Activated CD8-positive, alpha-beta memory T cell treated with anti-CD3 and anti-CD28 coated beads, Interleukin-2, amount 10 ng/mL, durations not matched to agents 7 days and 5 days (primary cell): Measurements from ENCODE around the gene KIF22. TPM values are rescaled to one million over a fixed set of nuclear protein-coding genes. Genes with fewer than 3 reads are reported as not detected.
A peak's percentile ranks its signal among the peaks of the same experiment; 100 is the strongest.

Experiments
- ATAC-seq: fragments of 150-1000 bp; cut with Tn5 transposase; one replicate; pipeline ENCODE4 v1.10.0; 2021; ENCODE audit warnings: moderate library complexity
- CTCF ChIA-PET: fragments of 350-600 bp; sonication (Branson Sonifier 250); formaldehyde crosslinking; loops from one replicate; lab custom pipeline; 2021; ENCODE audit warnings: antibody characterized with exemption; lab: Charles Lee
- DNase-seq: peaks from one replicate; pipeline ENCODE4 v3.0.0-alpha.2; 2020
- H3K27ac Mint-ChIP-seq: one replicate; pipeline ENCODE4 v1.8.0; 2021; ENCODE audit warnings: mild to moderate bottlenecking, mixed read lengths
- H3K27me3 Mint-ChIP-seq: one replicate; pipeline ENCODE4 v1.8.0; 2021; ENCODE audit warnings: mixed read lengths
- H3K36me3 Mint-ChIP-seq: one replicate; pipeline ENCODE4 v1.8.0; 2021; ENCODE audit warnings: mild to moderate bottlenecking, mixed read lengths
- H3K4me1 Mint-ChIP-seq: one replicate; pipeline ENCODE4 v1.8.0; 2021; ENCODE audit warnings: mixed read lengths
- H3K4me3 Mint-ChIP-seq: one replicate; pipeline ENCODE4 v1.8.0; 2021; ENCODE audit warnings: mild to moderate bottlenecking, moderate library complexity, mixed read lengths
- H3K9me3 Mint-ChIP-seq: one replicate; pipeline ENCODE4 v1.8.0; 2022; ENCODE audit warnings: low read depth, mixed read lengths
- total RNA-seq, 2 experiments: library from RNA; stranded (reverse); gene quantifications; one replicate each; pipeline ENCODE4 v1.2.3, GENCODE V29; 2021

The KIF22 gene
- total RNA-seq, 2 experiments from 2014 or later: 205 to 266 TPM

DNA sequence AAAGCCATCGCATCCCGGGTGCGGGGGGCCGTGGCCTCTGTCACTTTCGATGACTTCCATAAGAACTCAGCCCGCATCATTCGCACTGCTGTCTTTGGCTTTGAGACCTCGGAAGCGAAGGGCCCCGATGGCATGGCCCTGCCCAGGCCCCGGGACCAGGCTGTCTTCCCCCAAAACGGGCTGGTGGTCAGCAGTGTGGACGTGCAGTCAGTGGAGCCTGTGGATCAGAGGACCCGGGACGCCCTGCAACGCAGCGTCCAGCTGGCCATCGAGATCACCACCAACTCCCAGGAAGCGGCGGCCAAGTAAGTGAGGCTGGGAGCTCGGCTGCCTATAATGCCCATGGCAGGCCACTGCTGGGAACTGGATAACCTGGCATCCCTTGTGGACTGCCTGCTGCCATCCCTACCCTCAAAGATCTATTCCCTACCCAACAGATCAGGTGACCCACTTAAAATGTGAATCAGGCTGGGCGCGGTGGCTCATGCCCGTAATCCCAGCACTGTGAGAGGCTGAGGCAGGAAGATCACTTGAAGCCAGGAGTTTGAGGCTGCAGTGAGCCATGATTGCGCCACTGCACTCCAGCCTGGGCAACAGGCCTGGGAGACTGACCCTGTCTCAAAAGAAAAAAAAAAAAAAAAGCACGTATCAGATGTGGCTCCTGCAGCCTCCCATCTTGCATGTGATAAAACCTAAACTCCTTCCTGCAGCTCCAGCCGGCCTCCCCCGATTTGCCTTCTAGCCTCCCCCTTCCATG, 54.2 kb downstream of the KIF22 start:
- no peak for DNase-seq
- no peak overlapping the region for H3K4me3 Mint-ChIP-seq
- CTCF ChIA-PET: interaction anchor here (0.8 to 1.7 kb wide), 3 partner anchors 10 to 187 kb away, joined by 3 read pairs; no protein-coding TSS in a partner anchor
- H3K4me1 Mint-ChIP-seq: no peaks in the 10 kb centered on the region
- no peaks in the 10 kb centered on the region for H3K9me3 Mint-ChIP-seq
- no peaks in the 10 kb centered on the region for H3K27me3 Mint-ChIP-seq
- no peak for ATAC-seq
- peaks cover 22% of the 10 kb centered on the region for H3K36me3 Mint-ChIP-seq
- H3K27ac Mint-ChIP-seq: no peak overlapping the region

- Mint-ChIP-seq H3K27me3 (no peaks in the 10 kb centered on the region), H3K36me3 (peaks cover 19% of the 10 kb centered on the region), H3K9me3 (no peaks in the 10 kb centered on the region), H3K4me1 (no peaks in the 10 kb centered on the region), H3K27ac (peak overlapping the region; percentile 22), H3K4me3 (no peak overlapping the region)
- DNase-seq: no peak
- no peak for ATAC-seq
- CTCF ChIA-PET: interaction anchor here (0.8 to 8.1 kb wide), 4 partner anchors 18 to 145 kb away, joined by 3 to 192 read pairs (median 56); partner anchors contain the start of genes CDIPT, MVP and PAGR1
Measured at GRCh38 chr16:29845656-29846055, 55.1 kb downstream of the KIF22 start.

DNA sequence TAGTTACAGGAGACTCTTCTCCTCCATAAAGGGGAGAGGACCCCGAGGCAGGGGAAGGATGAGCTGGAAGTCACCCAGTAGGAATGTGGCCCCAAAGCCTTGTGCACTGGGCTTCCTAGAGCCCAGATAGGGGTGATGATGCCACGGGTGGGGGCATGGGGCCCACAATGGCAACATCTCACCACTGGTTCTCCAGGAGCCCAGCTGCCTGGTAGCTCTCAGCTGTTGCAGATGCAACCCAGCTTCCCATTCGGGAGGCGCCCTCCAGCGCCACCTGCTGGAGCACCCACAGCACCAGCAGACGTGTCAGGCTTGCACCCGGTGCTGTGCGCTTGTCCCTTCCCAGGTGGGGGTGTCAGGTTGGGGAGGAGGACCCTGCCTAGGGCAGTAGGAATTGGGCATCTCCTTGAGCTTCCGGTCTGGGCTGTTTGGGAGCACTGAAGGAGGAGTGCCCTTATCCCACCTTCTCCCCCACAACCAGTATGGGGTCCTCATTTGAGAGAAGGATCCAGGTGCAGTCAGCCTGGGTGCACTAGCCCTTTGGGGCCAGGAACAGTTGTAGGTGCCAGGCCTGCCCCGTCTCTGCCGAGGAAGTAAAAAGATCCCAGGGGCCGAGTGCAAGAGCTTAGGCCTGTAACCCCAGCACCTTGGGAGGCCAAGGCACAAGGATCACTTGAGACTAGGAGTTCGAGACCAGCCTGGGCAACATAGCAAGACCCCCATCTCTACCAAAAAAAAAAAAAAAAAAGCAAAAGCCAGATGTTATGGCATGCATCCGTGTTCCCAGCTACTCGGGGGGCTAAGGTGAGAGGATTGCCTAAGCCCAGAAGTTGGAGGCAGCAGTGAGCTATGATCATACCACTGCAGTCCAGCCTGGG, 58.1 kb downstream of the KIF22 start:
- H3K27me3 Mint-ChIP-seq: no peaks in the 10 kb centered on the region
- H3K36me3 Mint-ChIP-seq: peaks cover 12% of the 10 kb centered on the region
- no peak overlapping the region for H3K27ac Mint-ChIP-seq
- no peak overlapping the region for H3K4me3 Mint-ChIP-seq
- H3K4me1 Mint-ChIP-seq: no peaks in the 10 kb centered on the region
- peak; percentile 87 for DNase-seq
- no peaks in the 10 kb centered on the region for H3K9me3 Mint-ChIP-seq
- CTCF ChIA-PET: interaction anchor here (0.6 to 8.1 kb wide), 58 partner anchors 8 to 203 kb away, joined by 3 to 192 read pairs (median 4); partner anchors contain the start of genes ASPHD1, C16orf54, C16orf92 and CDIPT
- ATAC-seq: peak; percentile 93

GRCh38 chr16:29849505-29849904, 59.0 kb downstream of the KIF22 start:
- Mint-ChIP-seq H3K36me3 (peaks cover 10% of the 10 kb centered on the region), H3K4me3 (no peak overlapping the region), H3K27me3 (no peaks in the 10 kb centered on the region), H3K9me3 (no peaks in the 10 kb centered on the region), H3K27ac (no peak overlapping the region), H3K4me1 (no peaks in the 10 kb centered on the region)
- DNase-seq: no peak
- no peak for ATAC-seq
- CTCF ChIA-PET: interaction anchor here (0.7 to 8.1 kb wide), 23 partner anchors 9 to 186 kb away, joined by 3 to 192 read pairs (median 6); partner anchors contain the start of genes ASPHD1, CDIPT, KCTD13 and MVP

DNA sequence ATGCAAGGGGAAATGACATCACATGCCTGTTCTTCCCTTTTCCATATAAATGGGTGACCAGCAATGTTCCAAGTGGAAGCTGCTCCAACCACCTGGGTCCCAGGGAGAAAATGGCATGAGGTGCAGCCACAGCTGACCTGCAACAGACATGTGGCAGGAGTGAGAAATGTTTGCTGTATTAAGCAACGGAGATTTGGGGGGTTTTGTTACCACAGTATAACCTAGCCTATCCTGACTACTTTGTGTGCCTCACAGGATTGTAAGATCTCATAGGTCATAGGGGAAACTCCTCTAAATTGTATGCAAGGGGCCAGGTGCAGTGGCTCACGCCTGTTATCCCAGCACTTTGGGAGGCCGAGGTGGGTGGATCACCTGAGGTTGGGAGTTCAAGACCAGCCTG, 60.4 kb downstream of the KIF22 start:
- no peak for ATAC-seq
- Mint-ChIP-seq H3K4me1 (no peaks in the 10 kb centered on the region), H3K4me3 (no peak overlapping the region), H3K27me3 (no peaks in the 10 kb centered on the region), H3K9me3 (no peaks in the 10 kb centered on the region), H3K36me3 (peaks cover 6% of the 10 kb centered on the region), H3K27ac (no peak overlapping the region)
- CTCF ChIA-PET: interaction anchor here (0.6 to 8.1 kb wide), 4 partner anchors 10 to 183 kb away, joined by 3 to 192 read pairs (median 56); partner anchors contain the start of genes MVP and PAGR1
- no peak for DNase-seq

DNA sequence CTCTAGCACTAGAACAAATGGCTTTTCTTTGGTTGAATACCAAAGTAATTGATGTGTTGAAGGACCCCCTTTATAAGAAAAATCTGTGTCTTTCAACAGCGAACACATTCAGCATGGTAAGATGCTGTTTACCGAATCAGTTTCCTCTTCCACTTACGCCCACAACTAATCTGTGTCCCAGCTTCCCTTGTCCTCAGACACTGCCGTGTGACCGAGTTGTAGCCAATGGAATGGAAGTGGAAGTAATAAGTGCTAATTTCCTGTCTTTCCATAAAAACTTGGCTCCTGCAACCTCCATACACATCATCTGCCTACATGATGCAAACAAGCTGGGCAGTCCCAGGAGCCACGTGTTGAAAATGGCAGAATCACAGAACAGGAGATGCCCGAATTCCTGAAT, 62.1 kb downstream of the KIF22 start:
- no peak overlapping the region for H3K4me3 Mint-ChIP-seq
- H3K36me3 Mint-ChIP-seq: peaks cover 2% of the 10 kb centered on the region
- H3K4me1 Mint-ChIP-seq: no peaks in the 10 kb centered on the region
- no peak overlapping the region for H3K27ac Mint-ChIP-seq
- no peaks in the 10 kb centered on the region for H3K27me3 Mint-ChIP-seq
- no peaks in the 10 kb centered on the region for H3K9me3 Mint-ChIP-seq
- DNase-seq (no peak), ATAC-seq (no peak)
- CTCF ChIA-PET: interaction anchor here (8.1 kb wide), 1 partner anchor 31 kb away, joined by 192 read pairs; the partner anchor contains the start of genes MVP and PAGR1

DNA sequence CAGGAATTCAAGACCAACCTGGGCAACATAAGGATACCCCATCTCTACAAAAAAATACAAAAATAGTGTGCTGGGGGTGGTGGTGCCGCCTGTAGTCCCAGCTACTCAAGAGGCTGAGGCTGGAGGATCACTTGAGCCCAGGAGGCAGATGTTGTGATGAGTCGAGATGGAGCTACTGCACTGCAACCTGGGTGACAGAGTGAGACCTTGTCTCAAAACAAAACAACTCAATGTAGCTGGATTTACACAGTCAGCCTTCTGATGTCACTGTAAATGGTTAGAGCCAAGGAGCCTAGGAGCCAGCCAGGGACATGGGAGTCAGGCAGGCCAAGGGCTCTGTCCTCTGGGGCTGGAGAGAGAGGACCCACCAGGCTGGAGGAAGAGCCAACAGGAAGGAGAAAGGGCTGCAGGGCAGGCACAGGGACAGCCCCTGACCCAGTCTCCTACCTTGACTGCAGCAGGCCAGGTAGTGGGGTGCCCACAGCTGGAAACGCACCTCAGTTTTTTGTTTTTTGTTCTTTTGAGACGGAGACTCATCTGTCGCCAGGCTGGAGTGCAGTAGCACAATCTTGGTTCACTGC, 64.1 kb downstream of the KIF22 start:
- DNase-seq (no peak), ATAC-seq (no peak)
- peaks cover 8% of the 10 kb centered on the region for H3K36me3 Mint-ChIP-seq
- H3K27me3 Mint-ChIP-seq: no peaks in the 10 kb centered on the region
- no peak overlapping the region for H3K27ac Mint-ChIP-seq
- no peak overlapping the region for H3K4me3 Mint-ChIP-seq
- H3K4me1 Mint-ChIP-seq: no peaks in the 10 kb centered on the region
- H3K9me3 Mint-ChIP-seq: no peaks in the 10 kb centered on the region
- CTCF ChIA-PET: interaction anchor here (0.8 to 2.0 kb wide), 5 partner anchors 9 to 177 kb away, joined by 3 to 5 read pairs (median 3); no protein-coding TSS in a partner anchor

Other genes starting within 250 kb of the KIF22 start
- gene SPN, start 127.5 kb upstream of the KIF22 start, total RNA-seq: 100 to 1,000 TPM; 329 to 351 TPM
- 10 to 100 TPM; 13.3 to 15.7 TPM for gene QPRT, start 111.6 kb upstream of the KIF22 start, total RNA-seq
- gene C16orf54, start 44.8 kb upstream of the KIF22 start, total RNA-seq: 10 to 100 TPM; 39.7 to 51.2 TPM
- gene ZG16, start 12.5 kb upstream of the KIF22 start, total RNA-seq: not detected
- gene MAZ, start 15.8 kb downstream of the KIF22 start, total RNA-seq: 100 to 1,000 TPM; 411 to 434 TPM
- 1 to 10 TPM in 1 of 2 experiments, under 1 TPM in 1; 0.85 to 1.1 TPM for gene PRRT2, start 21.4 kb downstream of the KIF22 start, total RNA-seq
- 10 to 100 TPM; 34.3 to 35.2 TPM for gene PAGR1, start 25.4 kb downstream of the KIF22 start, total RNA-seq
- 100 to 1,000 TPM; 110 to 123 TPM for gene MVP, start 29.7 kb downstream of the KIF22 start, total RNA-seq
- 10 to 100 TPM; 52.0 to 62.0 TPM for gene CDIPT, start 72.5 kb downstream of the KIF22 start, total RNA-seq
- gene SEZ6L2, start 108.8 kb downstream of the KIF22 start, total RNA-seq: under 1 TPM in 1 of 2 experiments, not detected in 1; 0.09 TPM
- under 1 TPM in 1 of 2 experiments, not detected in 1; 0.33 TPM for gene ASPHD1, start 109.7 kb downstream of the KIF22 start, total RNA-seq
- 10 to 100 TPM; 44.6 to 48.4 TPM for gene KCTD13, start 135.5 kb downstream of the KIF22 start, total RNA-seq
- gene TMEM219, start 171.3 kb downstream of the KIF22 start, total RNA-seq: 10 to 100 TPM; 56.9 to 67.6 TPM
- gene TAOK2, start 183.1 kb downstream of the KIF22 start, total RNA-seq: 10 to 100 TPM; 51.1 to 55.3 TPM
- gene HIRIP3, start 204.9 kb downstream of the KIF22 start, total RNA-seq: 10 to 100 TPM; 49.3 to 56.5 TPM
- 100 to 1,000 TPM; 102 to 116 TPM for gene INO80E, start 205.5 kb downstream of the KIF22 start, total RNA-seq
- under 1 TPM in 1 of 2 experiments, not detected in 1; 0.49 TPM for gene DOC2A, start 220.3 kb downstream of the KIF22 start, total RNA-seq
- not detected for gene C16orf92, start 232.4 kb downstream of the KIF22 start, total RNA-seq
- 1 to 10 TPM; 1.6 to 6.5 TPM for gene TLCD3B, start 240.5 kb downstream of the KIF22 start, total RNA-seq